BLaER1 treated with 17β-estradiol and CSF1 and Interleukin-3, amounts not matched to agents 10 nM and 100 nM (cell line): Measurements from ENCODE around the gene RNF166.

Experiments used
- H3K27ac ChIP-seq, 11 experiments: shearing (Covaris generic); formaldehyde crosslinking; 2 replicates each; pipeline ENCODE4 v1.8.1; 2022
- H3K27me3 ChIP-seq, 11 experiments: shearing (Covaris generic); formaldehyde crosslinking; 2 replicates each; pipeline ENCODE4 v1.8.1; 2022
- H3K36me3 ChIP-seq, 11 experiments: shearing (Covaris generic); formaldehyde crosslinking; 2 replicates each; pipeline ENCODE4 v1.8.1; 2022
- H3K4me1 ChIP-seq, 10 experiments: shearing (Covaris generic); formaldehyde crosslinking; 2 replicates each; pipeline ENCODE4 v1.8.1; 2022
- H3K4me2 ChIP-seq, 11 experiments: shearing (Covaris generic); formaldehyde crosslinking; 2 replicates each; pipeline ENCODE4 v1.8.1; 2022
- H3K4me3 ChIP-seq, 10 experiments: shearing (Covaris generic); formaldehyde crosslinking; 2 replicates each; pipeline ENCODE4 v1.8.1; 2022
- H3K9ac ChIP-seq, 11 experiments: shearing (Covaris generic); formaldehyde crosslinking; 2 replicates each; pipeline ENCODE4 v1.8.1; 2022
- H3K9me3 ChIP-seq, 11 experiments: shearing (Covaris generic); formaldehyde crosslinking; replicated peaks in 1 of 11; 2 replicates each; pipeline ENCODE4 v1.8.1; 2022
- H4K20me1 ChIP-seq, 11 experiments: shearing (Covaris generic); formaldehyde crosslinking; 2 replicates each; pipeline ENCODE4 v1.8.1; 2022
- Cebpa-rat ChIP-seq, 11 experiments: shearing (Covaris generic); IDR thresholded peaks; 2 replicates each; pipeline ENCODE4 v1.8.1; 2022

Gene RNF166

GRCh38 chr16:88732172-88732960 lies 26.2 kb upstream of the RNF166 start:
- no peak for TF ChIP-seq Cebpa-rat (IDR thresholded peaks at IDR 0.05)
- H3K9ac ChIP-seq: 0 out of 22 replicates have a peak overlapping the region, but pooled peaks of 1 of the 11 experiments have one; percentile 9
- peaks cover 65 to 84% (median 78%) of the 10 kb centered on the region in 11 experiments for H3K36me3 ChIP-seq
- H3K9me3 ChIP-seq: no peaks in the 10 kb centered on the region
- no peak overlapping the region for H3K27ac ChIP-seq
- peaks cover under 1 to 28% (median 21%) of the 10 kb centered on the region in 10 experiments; a peak in 18 of 20 replicates for H3K4me1 ChIP-seq
- H3K27me3 ChIP-seq: no peaks in the 10 kb centered on the region
- no peak overlapping the region for H3K4me3 ChIP-seq
- peaks cover 4 to 86% (median 65%) of the 10 kb centered on the region in 11 experiments; a peak in 20 of 22 replicates for H4K20me1 ChIP-seq
- no peak overlapping the region for H3K4me2 ChIP-seq

GRCh38 chr16:88731699-88732098 lies 25.5 kb upstream of the RNF166 start:
- Histone ChIP-seq H3K27ac (no peak overlapping the region), H3K9me3 (no peaks in the 10 kb centered on the region), H3K4me3 (no peak overlapping the region), H4K20me1 (peaks cover 4 to 86% (median 62%) of the 10 kb centered on the region in 11 experiments; a peak in 20 of 22 replicates), H3K27me3 (no peaks in the 10 kb centered on the region), H3K4me1 (peaks cover 0 to 22% (median 18%) of the 10 kb centered on the region in 10 experiments; a peak in 14 of 20 replicates), H3K9ac (peak overlapping the region in 3 of 11 experiments; percentile 2 to 38 (median 18); a peak in 4 of 22 replicates), H3K4me2 (peak overlapping the region in 1 of 11 experiments; percentile 10; a peak in 2 of 22 replicates), H3K36me3 (peaks cover 72 to 86% (median 81%) of the 10 kb centered on the region in 11 experiments)
- no peak for TF ChIP-seq Cebpa-rat (IDR thresholded peaks at IDR 0.05)

GRCh38 chr16:88730632-88731607 lies 24.7 kb upstream of the RNF166 start:
- TF ChIP-seq Cebpa-rat (IDR thresholded peaks at IDR 0.05): no peak
- peaks cover 75 to 86% (median 82%) of the 10 kb centered on the region in 11 experiments for H3K36me3 ChIP-seq
- no peaks in the 10 kb centered on the region for H3K9me3 ChIP-seq
- H3K4me3 ChIP-seq: no peak overlapping the region
- peaks cover 4 to 86% (median 59%) of the 10 kb centered on the region in 11 experiments; a peak in 20 of 22 replicates for H4K20me1 ChIP-seq
- no peaks in the 10 kb centered on the region for H3K27me3 ChIP-seq
- no peak overlapping the region for H3K27ac ChIP-seq
- H3K9ac ChIP-seq: peak overlapping the region in 3 of 11 experiments; percentile 2 to 38 (median 18); a peak in 4 of 22 replicates
- peaks cover 0 to 22% (median 18%) of the 10 kb centered on the region in 10 experiments; a peak in 14 of 20 replicates for H3K4me1 ChIP-seq
- peak overlapping the region in 1 of 11 experiments; percentile 10; a peak in 2 of 22 replicates for H3K4me2 ChIP-seq

- peaks cover 0 to 22% (median 18%) of the 10 kb centered on the region in 10 experiments; a peak in 14 of 20 replicates for H3K4me1 ChIP-seq
- peaks cover 75 to 86% (median 81%) of the 10 kb centered on the region in 11 experiments for H3K36me3 ChIP-seq
- H3K27me3 ChIP-seq: no peaks in the 10 kb centered on the region
- peak overlapping the region in 4 of 11 experiments; percentile 9 to 52 (median 45); a peak in 4 of 22 replicates for H3K27ac ChIP-seq
- H3K4me2 ChIP-seq: peak overlapping the region in 8 of 11 experiments; percentile 3 to 60 (median 42); a peak in 11 of 22 replicates
- H3K9me3 ChIP-seq: no peaks in the 10 kb centered on the region
- peak overlapping the region in 6 of 11 experiments; percentile 26 to 59 (median 44); a peak in 4 of 22 replicates for H3K9ac ChIP-seq
- H3K4me3 ChIP-seq: no peak overlapping the region
- peaks cover 4 to 86% (median 54%) of the 10 kb centered on the region in 11 experiments; a peak in 17 of 22 replicates for H4K20me1 ChIP-seq
- TF ChIP-seq Cebpa-rat (IDR thresholded peaks at IDR 0.05): no peak
These were observed 21.7 kb upstream of the RNF166 start for GRCh38 chr16:88727871-88728270.

- no peak overlapping the region for H3K27ac ChIP-seq
- H3K4me1 ChIP-seq: peaks cover 0 to 22% (median 18%) of the 10 kb centered on the region in 10 experiments; a peak in 14 of 20 replicates
- peaks cover 74 to 86% (median 80%) of the 10 kb centered on the region in 11 experiments for H3K36me3 ChIP-seq
- no peak overlapping the region for H3K4me3 ChIP-seq
- H3K4me2 ChIP-seq: no peak overlapping the region
- no peaks in the 10 kb centered on the region for H3K27me3 ChIP-seq
- TF ChIP-seq Cebpa-rat (IDR thresholded peaks at IDR 0.05): no peak
- H3K9me3 ChIP-seq: no peaks in the 10 kb centered on the region
- H4K20me1 ChIP-seq: peaks cover 4 to 86% (median 48%) of the 10 kb centered on the region in 11 experiments; a peak in 17 of 22 replicates
- H3K9ac ChIP-seq: no peak overlapping the region
These were observed 20.8 kb upstream of the RNF166 start for GRCh38 chr16:88726981-88727380.

- peaks cover 0 to 19% (median 15%) of the 10 kb centered on the region in 10 experiments; a peak in 14 of 20 replicates for H3K4me1 ChIP-seq
- H4K20me1 ChIP-seq: peaks cover 3 to 86% (median 51%) of the 10 kb centered on the region in 11 experiments; a peak in 17 of 22 replicates
- H3K9me3 ChIP-seq: no peaks in the 10 kb centered on the region
- no peak for TF ChIP-seq Cebpa-rat (IDR thresholded peaks at IDR 0.05)
- H3K4me2 ChIP-seq: no peak overlapping the region
- H3K9ac ChIP-seq: no peak overlapping the region
- H3K4me3 ChIP-seq: no peak overlapping the region
- peaks cover 77 to 86% (median 82%) of the 10 kb centered on the region in 11 experiments for H3K36me3 ChIP-seq
- no peaks in the 10 kb centered on the region for H3K27me3 ChIP-seq
- no peak overlapping the region for H3K27ac ChIP-seq
These were observed 20.2 kb upstream of the RNF166 start for GRCh38 chr16:88726408-88726749.

- no peaks in the 10 kb centered on the region for H3K27me3 ChIP-seq
- H3K9ac ChIP-seq: 0 out of 22 replicates have a peak overlapping the region, but pooled peaks of 2 of the 11 experiments have one; percentile 18 to 26
- no peak overlapping the region for H3K27ac ChIP-seq
- no peak overlapping the region for H3K4me3 ChIP-seq
- TF ChIP-seq Cebpa-rat (IDR thresholded peaks at IDR 0.05): no peak
- peaks cover 77 to 86% (median 82%) of the 10 kb centered on the region in 11 experiments for H3K36me3 ChIP-seq
- peaks cover 0 to 86% (median 46%) of the 10 kb centered on the region in 11 experiments; a peak in 17 of 22 replicates for H4K20me1 ChIP-seq
- peaks cover 0 to 13% (median 10%) of the 10 kb centered on the region in 10 experiments; a peak in 14 of 20 replicates for H3K4me1 ChIP-seq
- no peaks in the 10 kb centered on the region for H3K9me3 ChIP-seq
- H3K4me2 ChIP-seq: no peak overlapping the region
These were observed 19.6 kb upstream of the RNF166 start for GRCh38 chr16:88725609-88726407.
